Right lobe of liver (tissue), 4 donors: ENCODE results near the gene NOTUM.

Experiments
- POLR2A ChIP-seq: fragments of 450-650 bp; IDR thresholded peaks from one replicate; pipeline ENCODE4 v1.6.1; 2017; ENCODE audit warnings: antibody characterized with exemption, mild to moderate bottlenecking
- TF ChIP-seq, protein P1 (sequence below), 4 donors: fragments of 200-600 bp in 3 of 4; fragments of 450-650 bp in 1 of 4; IDR thresholded peaks; one replicate each; pipeline versions ENCODE4 v1.5.1 to v1.8.0; 2016 to 2022; ENCODE audit warnings: antibody characterized with exemption in 4 of 4, mild to moderate bottlenecking in 2 of 4
- donor health status: DM: no; HTN: no; CAD: no.
- donor health status: DM: no; HTN: no; CAD: no.
- donor health status: DM: no; HTN: yes; CAD: no.

DNA sequence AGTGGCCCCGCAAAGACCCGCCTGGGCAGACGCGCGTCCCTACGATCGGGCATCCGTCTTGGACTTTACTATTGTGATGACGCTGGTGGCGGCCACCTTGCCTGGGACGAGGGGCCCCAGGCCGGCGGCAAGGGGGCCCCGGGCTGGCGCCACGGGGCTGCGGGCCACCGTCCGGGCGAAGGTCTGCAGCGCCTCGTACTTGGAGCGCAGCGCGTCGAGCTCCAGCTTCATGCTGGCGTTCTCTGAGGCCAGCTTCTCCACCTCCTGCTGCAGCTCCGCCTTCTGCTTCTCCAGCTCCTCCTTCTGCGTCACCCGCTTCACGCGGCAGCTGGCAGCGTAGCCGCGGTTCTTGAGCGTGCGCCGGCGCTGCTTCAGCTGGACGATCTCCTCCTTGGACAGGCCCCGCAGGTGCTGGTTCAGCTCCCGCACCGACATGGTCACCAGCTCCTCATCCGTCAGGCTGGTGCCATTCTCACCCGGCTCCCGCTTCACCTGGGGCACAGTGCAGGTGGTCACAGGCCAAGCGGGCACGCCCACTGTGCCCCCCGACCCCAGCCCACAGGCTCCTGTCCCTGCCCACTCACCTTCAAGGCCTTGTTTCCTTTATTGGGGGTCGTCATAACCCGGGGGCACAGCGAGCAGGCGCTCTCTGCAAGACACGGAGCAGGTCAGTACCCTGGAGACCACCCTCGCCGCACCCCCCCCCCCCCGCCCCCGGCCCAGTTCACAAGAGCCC, 38.3 kb downstream of the NOTUM start:
- no peak for TF ChIP-seq POLR2A
- TF ChIP-seq, protein P1, sequence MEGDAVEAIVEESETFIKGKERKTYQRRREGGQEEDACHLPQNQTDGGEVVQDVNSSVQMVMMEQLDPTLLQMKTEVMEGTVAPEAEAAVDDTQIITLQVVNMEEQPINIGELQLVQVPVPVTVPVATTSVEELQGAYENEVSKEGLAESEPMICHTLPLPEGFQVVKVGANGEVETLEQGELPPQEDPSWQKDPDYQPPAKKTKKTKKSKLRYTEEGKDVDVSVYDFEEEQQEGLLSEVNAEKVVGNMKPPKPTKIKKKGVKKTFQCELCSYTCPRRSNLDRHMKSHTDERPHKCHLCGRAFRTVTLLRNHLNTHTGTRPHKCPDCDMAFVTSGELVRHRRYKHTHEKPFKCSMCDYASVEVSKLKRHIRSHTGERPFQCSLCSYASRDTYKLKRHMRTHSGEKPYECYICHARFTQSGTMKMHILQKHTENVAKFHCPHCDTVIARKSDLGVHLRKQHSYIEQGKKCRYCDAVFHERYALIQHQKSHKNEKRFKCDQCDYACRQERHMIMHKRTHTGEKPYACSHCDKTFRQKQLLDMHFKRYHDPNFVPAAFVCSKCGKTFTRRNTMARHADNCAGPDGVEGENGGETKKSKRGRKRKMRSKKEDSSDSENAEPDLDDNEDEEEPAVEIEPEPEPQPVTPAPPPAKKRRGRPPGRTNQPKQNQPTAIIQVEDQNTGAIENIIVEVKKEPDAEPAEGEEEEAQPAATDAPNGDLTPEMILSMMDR (IDR thresholded peaks at IDR 0.05): no peak
